HCT116 (cell line): ENCODE data around the gene PRSS2.

Source experiments
- CEBPB ChIP-seq: IDR thresholded peaks from 2 replicates; pipeline ENCODE4 v1.6.1; 2012; ENCODE audit warnings: low read depth
- ELF1 ChIP-seq: IDR thresholded peaks from 2 replicates; pipeline ENCODE4 v1.6.1; 2012; ENCODE audit warnings: low read depth, borderline replicate concordance
- EZH2 ChIP-seq: fragments of 200-600 bp; sonication (generic); IDR thresholded peaks from 2 replicates; pipeline ENCODE4 v1.6.1; 2017; ENCODE audit warnings: antibody characterized with exemption, mixed run types
- EZH2phosphoT487 ChIP-seq: fragments of 200-600 bp; IDR thresholded peaks from 2 replicates; pipeline ENCODE4 v1.6.1; 2018; ENCODE audit warnings: antibody characterized with exemption, borderline replicate concordance
- POLR2A ChIP-seq: IDR thresholded peaks from 2 replicates; pipeline ENCODE4 v1.7.0; 2011; ENCODE audit warnings: borderline replicate concordance; ENCODE audit not compliant: insufficient read depth, insufficient read length; ENCODE audit errors: extremely low read depth
- POLR2AphosphoS5 ChIP-seq: IDR thresholded peaks from 2 replicates; pipeline ENCODE4 v1.6.1; 2011; ENCODE audit warnings: mild to moderate bottlenecking, low read depth, low read length, moderate library complexity
- RAD21 ChIP-seq: IDR thresholded peaks from 2 replicates; pipeline ENCODE4 v1.6.1; 2012; ENCODE audit warnings: low read depth, mild to moderate bottlenecking
- SP1 ChIP-seq: IDR thresholded peaks from 2 replicates; pipeline ENCODE4 v1.6.1; 2012; ENCODE audit warnings: low read depth
- SRF ChIP-seq: IDR thresholded peaks from 2 replicates; pipeline ENCODE4 v1.6.1; 2012; ENCODE audit warnings: low read depth
- ZBTB33 ChIP-seq: IDR thresholded peaks from 2 replicates; pipeline ENCODE4 v1.6.1; 2011; ENCODE audit warnings: mild to moderate bottlenecking, low read length, moderate library complexity; ENCODE audit not compliant: insufficient replicate concordance; ENCODE audit errors: extremely low read depth
- ZNF274 ChIP-seq: fragments of 200-500 bp; sonication (Bioruptor generic); IDR thresholded peaks from 2 replicates; pipeline ENCODE4 v1.6.1; 2014; ENCODE audit warnings: mild to moderate bottlenecking, low read depth, low read length, inconsistent platforms
- TF ChIP-seq, protein P1 (sequence below), 3 experiments: fragments of 200-600 bp in 1 of 3; sonication (generic) in 1 of 3; IDR thresholded peaks in 2 of 3; conservative IDR thresholded peaks in 1 of 3; 2 replicates each; pipeline ENCODE4 v1.5.1; 2012 to 2017; ENCODE audit warnings: low read depth in 2 of 3, low read length in 2 of 3, antibody characterized with exemption in 1 of 3, borderline replicate concordance in 1 of 3, control low read depth in 1 of 3, mild to moderate bottlenecking in 1 of 3, mixed read lengths in 1 of 3, mixed run types in 1 of 3, moderate library complexity in 1 of 3; ENCODE audit not compliant: insufficient read depth in 1 of 3

DNA sequence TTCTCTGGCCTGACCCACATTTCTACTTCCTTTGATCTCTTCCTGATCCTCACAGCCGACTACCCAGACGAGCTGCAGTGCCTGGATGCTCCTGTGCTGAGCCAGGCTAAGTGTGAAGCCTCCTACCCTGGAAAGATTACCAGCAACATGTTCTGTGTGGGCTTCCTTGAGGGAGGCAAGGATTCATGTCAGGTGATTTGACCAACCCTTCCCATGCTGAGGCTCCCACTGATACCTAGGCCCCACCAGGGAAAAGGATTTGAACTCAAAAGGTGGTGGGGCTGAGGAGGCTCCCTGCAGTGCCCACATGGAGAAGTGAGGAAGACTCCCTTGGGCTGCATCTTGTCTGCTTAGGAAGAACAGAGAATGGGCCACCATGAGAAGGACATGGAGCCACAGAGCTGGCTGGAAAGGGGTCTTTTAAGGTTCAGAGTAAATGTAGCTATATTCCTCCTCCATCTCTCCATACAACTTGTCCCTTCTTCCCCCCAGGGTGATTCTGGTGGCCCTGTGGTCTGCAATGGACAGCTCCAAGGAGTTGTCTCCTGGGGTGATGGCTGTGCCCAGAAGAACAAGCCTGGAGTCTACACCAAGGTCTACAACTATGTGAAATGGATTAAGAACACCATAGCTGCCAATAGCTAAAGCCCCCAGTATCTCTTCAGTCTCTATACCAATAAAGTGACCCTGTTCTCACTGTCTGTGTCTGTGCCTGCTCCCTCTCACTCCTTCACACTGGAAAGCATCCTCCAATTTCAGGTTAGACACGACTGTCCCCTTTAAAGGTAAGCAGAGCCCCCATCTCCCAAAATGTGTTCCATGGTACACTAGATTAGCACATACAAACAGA lies 18.2 kb upstream of the PRSS2 start:
- TF ChIP-seq CEBPB (no peak), POLR2A (no peak), POLR2AphosphoS5 (no peak), ZNF274 (no peak), ELF1 (no peak), SP1 (no peak), SRF (no peak), EZH2 (no peak), EZH2phosphoT487 (no peak), ZBTB33 (no peak), RAD21 (no peak)
- TF ChIP-seq, protein P1, sequence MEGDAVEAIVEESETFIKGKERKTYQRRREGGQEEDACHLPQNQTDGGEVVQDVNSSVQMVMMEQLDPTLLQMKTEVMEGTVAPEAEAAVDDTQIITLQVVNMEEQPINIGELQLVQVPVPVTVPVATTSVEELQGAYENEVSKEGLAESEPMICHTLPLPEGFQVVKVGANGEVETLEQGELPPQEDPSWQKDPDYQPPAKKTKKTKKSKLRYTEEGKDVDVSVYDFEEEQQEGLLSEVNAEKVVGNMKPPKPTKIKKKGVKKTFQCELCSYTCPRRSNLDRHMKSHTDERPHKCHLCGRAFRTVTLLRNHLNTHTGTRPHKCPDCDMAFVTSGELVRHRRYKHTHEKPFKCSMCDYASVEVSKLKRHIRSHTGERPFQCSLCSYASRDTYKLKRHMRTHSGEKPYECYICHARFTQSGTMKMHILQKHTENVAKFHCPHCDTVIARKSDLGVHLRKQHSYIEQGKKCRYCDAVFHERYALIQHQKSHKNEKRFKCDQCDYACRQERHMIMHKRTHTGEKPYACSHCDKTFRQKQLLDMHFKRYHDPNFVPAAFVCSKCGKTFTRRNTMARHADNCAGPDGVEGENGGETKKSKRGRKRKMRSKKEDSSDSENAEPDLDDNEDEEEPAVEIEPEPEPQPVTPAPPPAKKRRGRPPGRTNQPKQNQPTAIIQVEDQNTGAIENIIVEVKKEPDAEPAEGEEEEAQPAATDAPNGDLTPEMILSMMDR (IDR thresholded peaks at IDR 0.05 in 2 of 3, conservative IDR thresholded peaks at IDR 0.05 in 1 of 3; ENCODE audit: borderline replicate concordance in 1 of 3, insufficient read depth in 1 of 3, low read depth in 2 of 3, low read length in 2 of 3) = no peak
